PFSK-1 (cell line): ENCODE measurements around the gene KCNG4.

ENCODE experiments used
- POLR2AphosphoS5 ChIP-seq: IDR thresholded peaks from 2 replicates; pipeline ENCODE4 v1.6.1; 2012; ENCODE audit warnings: low read depth, mild to moderate bottlenecking, control low read depth, low read length, moderate library complexity
- SIN3A ChIP-seq: IDR thresholded peaks from 2 replicates; pipeline ENCODE4 v1.6.1; 2012; ENCODE audit warnings: mild to moderate bottlenecking, low read length, moderate library complexity, borderline replicate concordance; ENCODE audit not compliant: insufficient read depth
- TF ChIP-seq, protein P1 (sequence below), 2 experiments: IDR thresholded peaks; 2 replicates each; pipeline versions ENCODE4 v1.6.1 to v1.8.0; 2011 to 2012; ENCODE audit warnings: low read depth in 2 of 2, low read length in 2 of 2, control low read depth in 1 of 2, inconsistent platforms in 1 of 2, mild to moderate bottlenecking in 1 of 2, moderate library complexity in 1 of 2; ENCODE audit not compliant: insufficient read depth in 1 of 2

DNA sequence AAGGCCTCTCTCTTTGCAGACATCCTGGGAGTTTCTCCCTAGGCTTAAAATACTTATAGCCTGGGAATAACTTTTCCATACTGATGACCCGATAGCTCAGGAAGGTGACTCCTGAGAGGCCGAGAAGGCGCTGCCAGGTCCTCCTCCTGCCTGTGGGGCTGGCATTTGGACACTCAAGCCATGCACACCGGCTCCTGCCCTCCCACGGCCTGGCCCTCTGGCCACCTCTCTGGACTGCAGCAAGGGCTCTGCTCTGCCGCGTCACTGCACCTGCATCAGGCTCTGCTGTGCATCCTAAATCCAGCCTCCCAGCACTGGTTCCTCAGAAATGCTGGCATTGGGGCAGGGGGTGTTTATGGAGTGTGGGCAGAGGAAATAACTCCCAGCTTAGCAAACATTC is 14.2 kb downstream of the KCNG4 start:
- TF ChIP-seq POLR2AphosphoS5 (no peak), SIN3A (no peak)
- TF ChIP-seq, protein P1, sequence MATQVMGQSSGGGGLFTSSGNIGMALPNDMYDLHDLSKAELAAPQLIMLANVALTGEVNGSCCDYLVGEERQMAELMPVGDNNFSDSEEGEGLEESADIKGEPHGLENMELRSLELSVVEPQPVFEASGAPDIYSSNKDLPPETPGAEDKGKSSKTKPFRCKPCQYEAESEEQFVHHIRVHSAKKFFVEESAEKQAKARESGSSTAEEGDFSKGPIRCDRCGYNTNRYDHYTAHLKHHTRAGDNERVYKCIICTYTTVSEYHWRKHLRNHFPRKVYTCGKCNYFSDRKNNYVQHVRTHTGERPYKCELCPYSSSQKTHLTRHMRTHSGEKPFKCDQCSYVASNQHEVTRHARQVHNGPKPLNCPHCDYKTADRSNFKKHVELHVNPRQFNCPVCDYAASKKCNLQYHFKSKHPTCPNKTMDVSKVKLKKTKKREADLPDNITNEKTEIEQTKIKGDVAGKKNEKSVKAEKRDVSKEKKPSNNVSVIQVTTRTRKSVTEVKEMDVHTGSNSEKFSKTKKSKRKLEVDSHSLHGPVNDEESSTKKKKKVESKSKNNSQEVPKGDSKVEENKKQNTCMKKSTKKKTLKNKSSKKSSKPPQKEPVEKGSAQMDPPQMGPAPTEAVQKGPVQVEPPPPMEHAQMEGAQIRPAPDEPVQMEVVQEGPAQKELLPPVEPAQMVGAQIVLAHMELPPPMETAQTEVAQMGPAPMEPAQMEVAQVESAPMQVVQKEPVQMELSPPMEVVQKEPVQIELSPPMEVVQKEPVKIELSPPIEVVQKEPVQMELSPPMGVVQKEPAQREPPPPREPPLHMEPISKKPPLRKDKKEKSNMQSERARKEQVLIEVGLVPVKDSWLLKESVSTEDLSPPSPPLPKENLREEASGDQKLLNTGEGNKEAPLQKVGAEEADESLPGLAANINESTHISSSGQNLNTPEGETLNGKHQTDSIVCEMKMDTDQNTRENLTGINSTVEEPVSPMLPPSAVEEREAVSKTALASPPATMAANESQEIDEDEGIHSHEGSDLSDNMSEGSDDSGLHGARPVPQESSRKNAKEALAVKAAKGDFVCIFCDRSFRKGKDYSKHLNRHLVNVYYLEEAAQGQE (IDR thresholded peaks at IDR 0.05; ENCODE audit: insufficient read depth in 1 of 2, low read depth in 2 of 2, low read length in 2 of 2), result no peak
